Karpas-422 (cell line): ENCODE results near the gene IQGAP2. TPM values are rescaled to one million over a fixed set of nuclear protein-coding genes. Genes with fewer than 3 reads are reported as not detected.

ENCODE experiments used
- DNase-seq: peaks from one replicate; pipeline ENCODE4 v3.0.0-alpha.2; 2015
- H2AFZ ChIP-seq: fragments of 200-600 bp; sonication (generic); 2 replicates; pipeline ENCODE4 v1.6.1; 2014; ENCODE audit warnings: antibody characterized with exemption, low read length, mixed read lengths
- H3K27ac ChIP-seq: fragments of 200-600 bp; sonication (generic); 2 replicates; pipeline ENCODE4 v1.5.1; 2014; ENCODE audit warnings: mild to moderate bottlenecking, low read length, moderate library complexity
- H3K27me3 ChIP-seq: fragments of 200-600 bp; sonication (generic); 2 replicates; pipeline ENCODE4 v1.6.1; 2014; ENCODE audit warnings: low read length, mixed read lengths
- H3K36me3 ChIP-seq: fragments of 200-600 bp; sonication (generic); 2 replicates; pipeline ENCODE4 v1.6.1; 2014; ENCODE audit warnings: low read length, mixed read lengths; ENCODE audit not compliant: insufficient read depth
- H3K4me1 ChIP-seq: fragments of 200-600 bp; sonication (generic); 2 replicates; pipeline ENCODE4 v1.6.1; 2014; ENCODE audit warnings: mild to moderate bottlenecking, low read length, mixed read lengths
- H3K4me2 ChIP-seq: fragments of 200-600 bp; sonication (generic); 2 replicates; pipeline ENCODE4 v1.6.1; 2014; ENCODE audit warnings: low read length, low read depth, mild to moderate bottlenecking; ENCODE audit not compliant: poor library complexity, severe bottlenecking
- H3K4me3 ChIP-seq: fragments of 200-600 bp; sonication (generic); 2 replicates; pipeline ENCODE4 v1.5.1; 2014; ENCODE audit warnings: mild to moderate bottlenecking, antibody characterized with exemption, low read length, mixed read lengths
- H3K79me2 ChIP-seq: fragments of 200-600 bp; sonication (generic); 2 replicates; pipeline ENCODE4 v1.6.1; 2014; ENCODE audit warnings: mild to moderate bottlenecking, low read length, mixed read lengths
- H3K9ac ChIP-seq: fragments of 200-600 bp; sonication (generic); 2 replicates; pipeline ENCODE4 v1.6.0; 2014; ENCODE audit warnings: low read length
- H3K9me2 ChIP-seq: fragments of 200-600 bp; sonication (generic), shearing (Covaris generic); replicated peaks from 2 replicates; pipeline ENCODE4 v1.6.0; 2014; ENCODE audit warnings: mild to moderate bottlenecking, low read length, moderate library complexity; ENCODE audit not compliant: insufficient read depth
- H3K9me3 ChIP-seq: fragments of 300-700, 200-600 bp; sonication (generic); 2 replicates; pipeline ENCODE4 v1.6.1; 2014; ENCODE audit warnings: low read length, mixed read lengths
- H4K20me1 ChIP-seq: fragments of 200-600 bp; sonication (generic); 2 replicates; pipeline ENCODE4 v1.6.1; 2014; ENCODE audit warnings: mild to moderate bottlenecking, antibody characterized with exemption, low read length, low read depth; ENCODE audit not compliant: insufficient read depth
- total RNA-seq: library from RNA; depleted of rRNA; stranded (reverse); fragments of >200 nt; shearing (Covaris generic); gene quantifications from 2 replicates; pipeline ENCODE4 v1.2.3, GENCODE V29; 2014; ENCODE audit warnings: low replicate concordance

The IQGAP2 gene
- total RNA-seq, 1 experiment from 2014 or later, result not detected

GRCh38 chr5:76617229-76617628 is 214.1 kb downstream of the IQGAP2 start:
- no peaks in the 10 kb centered on the region for H3K9me2 ChIP-seq
- H3K27me3 ChIP-seq, result no peaks in the 10 kb centered on the region
- no peak overlapping the region for H3K4me2 ChIP-seq
- H2AFZ ChIP-seq, result no peak overlapping the region
- H3K4me3 ChIP-seq, result no peak overlapping the region
- H3K79me2 ChIP-seq, result no peaks in the 10 kb centered on the region
- H3K4me1 ChIP-seq, result no peaks in the 10 kb centered on the region
- no peaks in the 10 kb centered on the region for H3K36me3 ChIP-seq
- no peak overlapping the region for H3K9ac ChIP-seq
- no peak overlapping the region for H3K27ac ChIP-seq
- no peaks in the 10 kb centered on the region for H3K9me3 ChIP-seq
- H4K20me1 ChIP-seq, result no peaks in the 10 kb centered on the region
- no peak for DNase-seq

DNA sequence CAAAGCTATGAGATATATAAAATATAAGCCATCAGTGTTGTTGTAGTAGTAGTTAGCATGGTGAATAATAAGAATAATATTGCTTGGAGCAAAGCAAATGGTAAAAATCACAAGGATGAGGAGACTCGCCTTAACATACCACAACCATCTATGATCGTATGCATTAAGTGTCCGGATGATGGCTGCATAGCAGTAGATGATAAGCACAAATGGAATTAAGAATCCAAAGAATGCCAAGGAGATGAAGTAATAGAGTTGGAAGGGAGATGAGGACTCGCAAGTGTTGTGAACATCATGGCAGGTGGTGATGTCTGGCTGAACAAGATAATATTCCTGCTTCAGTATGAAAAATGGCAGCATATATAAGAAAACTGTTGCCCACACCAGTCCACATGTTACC is 214.6 kb downstream of the IQGAP2 start:
- Histone ChIP-seq H3K27me3 (no peaks in the 10 kb centered on the region), H3K9me2 (no peaks in the 10 kb centered on the region), H3K4me3 (no peak overlapping the region), H3K27ac (no peak overlapping the region), H3K9ac (no peak overlapping the region), H2AFZ (no peak overlapping the region), H3K79me2 (no peaks in the 10 kb centered on the region), H3K4me1 (no peaks in the 10 kb centered on the region), H4K20me1 (no peaks in the 10 kb centered on the region), H3K36me3 (no peaks in the 10 kb centered on the region), H3K4me2 (no peak overlapping the region), H3K9me3 (no peaks in the 10 kb centered on the region)
- DNase-seq, result no peak

GRCh38 chr5:76620166-76620565 is 217.1 kb downstream of the IQGAP2 start:
- H2AFZ ChIP-seq, result no peak overlapping the region
- H3K27me3 ChIP-seq, result no peaks in the 10 kb centered on the region; the same call in 1 of the 2 replicates
- DNase-seq, result no peak
- H3K4me3 ChIP-seq, result no peak overlapping the region
- H3K9ac ChIP-seq, result no peak overlapping the region
- H3K4me1 ChIP-seq, result no peaks in the 10 kb centered on the region
- H3K36me3 ChIP-seq, result no peaks in the 10 kb centered on the region
- no peak overlapping the region for H3K4me2 ChIP-seq
- H3K79me2 ChIP-seq, result no peaks in the 10 kb centered on the region
- no peak overlapping the region for H3K27ac ChIP-seq
- H4K20me1 ChIP-seq, result no peaks in the 10 kb centered on the region
- no peaks in the 10 kb centered on the region for H3K9me3 ChIP-seq
- no peaks in the 10 kb centered on the region for H3K9me2 ChIP-seq

- Histone ChIP-seq H3K9ac (no peak overlapping the region), H3K27ac (no peak overlapping the region), H3K9me2 (no peaks in the 10 kb centered on the region), H4K20me1 (0 out of 2 replicates have a peak, but pooled peaks cover 3% of the 10 kb centered on the region), H3K36me3 (no peaks in the 10 kb centered on the region), H3K4me2 (no peak overlapping the region), H3K79me2 (no peaks in the 10 kb centered on the region), H3K4me1 (no peaks in the 10 kb centered on the region), H3K4me3 (no peak overlapping the region), H3K27me3 (no peaks in the 10 kb centered on the region; the same call in 1 of the 2 replicates), H2AFZ (no peak overlapping the region), H3K9me3 (no peaks in the 10 kb centered on the region)
- no peak for DNase-seq
Observed at GRCh38 chr5:76622076-76622475, 219.0 kb downstream of the IQGAP2 start.

DNA sequence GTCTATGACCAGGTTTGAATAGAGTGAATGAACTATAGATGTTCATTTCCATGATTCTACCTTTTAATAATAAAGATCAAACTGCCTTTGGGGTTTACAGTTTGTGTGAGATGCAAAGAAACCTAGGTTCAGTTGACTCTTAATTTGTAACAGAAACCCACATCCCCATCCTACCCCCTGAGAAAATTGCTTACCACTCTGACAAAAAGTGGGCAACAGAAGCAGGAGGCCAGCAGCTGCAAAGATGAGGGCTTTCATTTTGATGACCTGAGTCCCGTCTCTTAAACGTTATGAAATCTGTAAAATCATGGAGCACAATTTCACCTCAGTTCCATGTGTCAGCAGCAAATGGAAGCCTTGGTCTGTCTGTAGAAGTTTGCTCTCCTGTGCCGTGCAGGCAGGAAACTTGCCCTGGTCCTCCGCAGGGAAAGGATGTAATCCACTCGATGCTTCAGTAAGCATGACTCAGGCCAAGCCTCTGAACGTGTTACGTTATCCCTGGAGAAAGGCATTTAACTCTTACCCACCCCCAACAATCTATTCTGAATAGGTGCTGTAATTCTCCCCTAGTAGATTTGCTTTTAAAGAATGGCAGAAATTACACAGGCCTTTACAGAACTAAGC is 220.0 kb downstream of the IQGAP2 start, which contains the start of gene F2RL2:
Gene F2RL2, minus strand, starts transcription at position 431 of the 624 bp plus-strand sequence. Its CDS starts 173 bp downstream, at position 258.
- Histone ChIP-seq H3K9me2 (no peaks in the 10 kb centered on the region), H3K27me3 (no peaks in the 10 kb centered on the region; the same call in 1 of the 2 replicates), H3K9me3 (no peaks in the 10 kb centered on the region), H2AFZ (no peak within 1 kb of the TSS), H3K27ac (no peak within 1 kb of the TSS), H3K36me3 (no peaks in the 10 kb centered on the region), H3K4me1 (no peaks in the 10 kb centered on the region), H3K4me2 (no peak within 1 kb of the TSS), H3K9ac (no peak within 1 kb of the TSS), H4K20me1 (0 out of 2 replicates have a peak, but pooled peaks cover 3% of the 10 kb centered on the region), H3K79me2 (no peaks in the 10 kb centered on the region), H3K4me3 (no peak within 1 kb of the TSS)
- no peak for DNase-seq

- H4K20me1 ChIP-seq, result 0 out of 2 replicates have a peak, but pooled peaks cover 3% of the 10 kb centered on the region
- H3K79me2 ChIP-seq, result no peaks in the 10 kb centered on the region
- H3K4me1 ChIP-seq, result peaks cover 7% of the 10 kb centered on the region
- H3K9me2 ChIP-seq, result no peaks in the 10 kb centered on the region
- DNase-seq, result no peak
- no peak overlapping the region for H3K27ac ChIP-seq
- H3K9me3 ChIP-seq, result no peaks in the 10 kb centered on the region
- no peak overlapping the region for H3K4me3 ChIP-seq
- no peaks in the 10 kb centered on the region for H3K36me3 ChIP-seq
- H3K27me3 ChIP-seq, result no peaks in the 10 kb centered on the region; the same call in 1 of the 2 replicates
- no peak overlapping the region for H3K9ac ChIP-seq
- H2AFZ ChIP-seq, result no peak overlapping the region
- H3K4me2 ChIP-seq, result no peak overlapping the region
Observed at GRCh38 chr5:76625087-76625815, 222.2 kb downstream of the IQGAP2 start.

- H2AFZ ChIP-seq, result no peak overlapping the region
- no peak overlapping the region for H3K27ac ChIP-seq
- no peak for DNase-seq
Observed at GRCh38 chr5:76626738-76627137, 223.7 kb downstream of the IQGAP2 start.

DNA sequence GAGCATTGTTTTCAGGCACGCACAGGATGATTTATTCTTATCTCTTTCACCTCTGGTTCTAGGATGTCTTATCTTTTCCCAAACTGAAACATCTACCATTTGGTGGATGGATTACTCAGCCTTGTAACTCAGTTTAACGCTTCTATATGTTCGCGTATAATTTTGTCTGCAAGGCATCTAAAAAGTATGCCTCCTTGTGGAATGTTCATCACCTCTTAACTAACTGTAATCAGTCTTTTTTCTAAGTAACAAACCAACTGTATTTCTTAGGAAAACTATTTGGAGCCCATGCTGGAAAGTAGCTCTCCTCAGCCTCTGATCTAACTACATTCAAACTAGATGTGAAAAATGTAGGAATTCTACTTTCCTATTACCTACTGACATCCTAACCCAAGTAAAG is 231.6 kb downstream of the IQGAP2 start:
- DNase-seq, result no peak
- H3K36me3 ChIP-seq, result no peaks in the 10 kb centered on the region

More at GRCh38 chr5:76626738-76627137, 223.7 kb downstream of the IQGAP2 start:
- Histone ChIP-seq H3K4me2 (no peak overlapping the region), H3K9ac (no peak overlapping the region), H3K27me3 (no peaks in the 10 kb centered on the region; the same call in 1 of the 2 replicates), H3K36me3 (no peaks in the 10 kb centered on the region), H3K9me3 (no peaks in the 10 kb centered on the region), H3K9me2 (no peaks in the 10 kb centered on the region), H3K79me2 (no peaks in the 10 kb centered on the region), H4K20me1 (0 out of 2 replicates have a peak, but pooled peaks cover 3% of the 10 kb centered on the region), H3K4me1 (peaks cover 7% of the 10 kb centered on the region), H3K4me3 (no peak overlapping the region)

More for the DNA sequence above, 231.6 kb downstream of the IQGAP2 start:
- no peak overlapping the region for H2AFZ ChIP-seq
- H3K4me2 ChIP-seq, result no peak overlapping the region
- no peaks in the 10 kb centered on the region for H3K79me2 ChIP-seq
- H3K4me1 ChIP-seq, result no peaks in the 10 kb centered on the region
- no peaks in the 10 kb centered on the region for H4K20me1 ChIP-seq
- no peaks in the 10 kb centered on the region for H3K9me2 ChIP-seq
- H3K4me3 ChIP-seq, result no peak overlapping the region
- no peak overlapping the region for H3K27ac ChIP-seq
- H3K9ac ChIP-seq, result no peak overlapping the region
- H3K27me3 ChIP-seq, result no peaks in the 10 kb centered on the region
- H3K9me3 ChIP-seq, result no peaks in the 10 kb centered on the region
